SK-N-SH treated with all-trans-retinoic acid at 6 μM for 48 hours (cell line): ENCODE results near the gene ENTHD1.

ENCODE experiments used
- ZFP30 ChIP-seq: fragments of 450-650 bp; formaldehyde crosslinking; IDR thresholded peaks from 2 replicates; pipeline ENCODE4 v1.5.0; 2022; ENCODE audit warnings: mild to moderate bottlenecking, moderate library complexity
- ZNF70 ChIP-seq: fragments of 450-650 bp; formaldehyde crosslinking; IDR thresholded peaks from 2 replicates; pipeline ENCODE4 v1.5.0; 2020; ENCODE audit warnings: mild to moderate bottlenecking, moderate library complexity
- ZNF8 ChIP-seq: fragments of 450-650 bp; formaldehyde crosslinking; IDR thresholded peaks from 2 replicates; pipeline ENCODE4 v1.5.0; 2020; ENCODE audit warnings: mild to moderate bottlenecking, moderate library complexity
- TF ChIP-seq, protein P1 (sequence below): fragments of 250-450 bp; sonication (Bioruptor Pico); IDR thresholded peaks from 2 replicates; pipeline ENCODE4 v1.8.0; 2020; ENCODE audit warnings: mild to moderate bottlenecking, moderate library complexity, borderline replicate concordance
- TF ChIP-seq, protein P2 (sequence below): fragments of 250-450 bp; sonication (Bioruptor Pico); IDR thresholded peaks from 2 replicates; pipeline ENCODE4 v1.5.1; 2020; ENCODE audit warnings: low read depth, mild to moderate bottlenecking, moderate library complexity

DNA sequence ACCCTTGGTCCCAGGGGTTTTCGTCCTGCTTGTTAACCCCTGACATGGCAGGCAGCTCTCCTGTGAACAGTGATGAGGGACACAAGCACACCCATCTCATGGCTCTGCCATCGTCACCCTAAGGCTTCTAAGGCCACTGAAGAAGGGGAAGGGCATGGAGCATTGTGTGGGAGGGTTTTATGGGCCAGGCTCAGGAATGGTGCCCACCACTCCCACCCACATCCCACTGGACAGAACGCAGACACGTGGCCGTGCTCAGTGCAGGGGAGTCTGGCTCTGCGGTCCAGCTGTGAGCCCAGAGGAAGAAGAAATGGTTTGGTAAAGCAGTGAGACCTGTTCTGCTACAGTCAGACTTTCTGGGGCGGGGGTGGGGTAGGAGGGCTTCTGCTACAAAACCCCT lies 193.0 kb downstream of the ENTHD1 start:
- TF ChIP-seq ZFP30 (no peak), ZNF8 (CRISPR knock-in tag) (no peak), ZNF70 (no peak)
- TF ChIP-seq, protein P1, sequence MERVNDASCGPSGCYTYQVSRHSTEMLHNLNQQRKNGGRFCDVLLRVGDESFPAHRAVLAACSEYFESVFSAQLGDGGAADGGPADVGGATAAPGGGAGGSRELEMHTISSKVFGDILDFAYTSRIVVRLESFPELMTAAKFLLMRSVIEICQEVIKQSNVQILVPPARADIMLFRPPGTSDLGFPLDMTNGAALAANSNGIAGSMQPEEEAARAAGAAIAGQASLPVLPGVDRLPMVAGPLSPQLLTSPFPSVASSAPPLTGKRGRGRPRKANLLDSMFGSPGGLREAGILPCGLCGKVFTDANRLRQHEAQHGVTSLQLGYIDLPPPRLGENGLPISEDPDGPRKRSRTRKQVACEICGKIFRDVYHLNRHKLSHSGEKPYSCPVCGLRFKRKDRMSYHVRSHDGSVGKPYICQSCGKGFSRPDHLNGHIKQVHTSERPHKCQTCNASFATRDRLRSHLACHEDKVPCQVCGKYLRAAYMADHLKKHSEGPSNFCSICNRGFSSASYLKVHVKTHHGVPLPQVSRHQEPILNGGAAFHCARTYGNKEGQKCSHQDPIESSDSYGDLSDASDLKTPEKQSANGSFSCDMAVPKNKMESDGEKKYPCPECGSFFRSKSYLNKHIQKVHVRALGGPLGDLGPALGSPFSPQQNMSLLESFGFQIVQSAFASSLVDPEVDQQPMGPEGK (CRISPR knock-in tag) = no peak
- TF ChIP-seq, protein P2, sequence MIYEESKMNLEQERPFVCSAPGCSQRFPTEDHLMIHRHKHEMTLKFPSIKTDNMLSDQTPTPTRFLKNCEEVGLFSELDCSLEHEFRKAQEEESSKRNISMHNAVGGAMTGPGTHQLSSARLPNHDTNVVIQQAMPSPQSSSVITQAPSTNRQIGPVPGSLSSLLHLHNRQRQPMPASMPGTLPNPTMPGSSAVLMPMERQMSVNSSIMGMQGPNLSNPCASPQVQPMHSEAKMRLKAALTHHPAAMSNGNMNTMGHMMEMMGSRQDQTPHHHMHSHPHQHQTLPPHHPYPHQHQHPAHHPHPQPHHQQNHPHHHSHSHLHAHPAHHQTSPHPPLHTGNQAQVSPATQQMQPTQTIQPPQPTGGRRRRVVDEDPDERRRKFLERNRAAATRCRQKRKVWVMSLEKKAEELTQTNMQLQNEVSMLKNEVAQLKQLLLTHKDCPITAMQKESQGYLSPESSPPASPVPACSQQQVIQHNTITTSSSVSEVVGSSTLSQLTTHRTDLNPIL (CRISPR knock-in tag) = no peak
